Spleen (tissue), 11 donors: ENCODE measurements around the gene DESI1. TPM values are rescaled to one million over a fixed set of nuclear protein-coding genes. Genes with fewer than 3 reads are reported as not detected.

ENCODE experiments used
- DNase-seq: peaks from one replicate; pipeline ENCODE4 v3.0.0-alpha.2; 2020
- H3K27ac ChIP-seq, 8 donors: fragments of 200-600 bp; sonication (generic) in 7 of 8; 1 replicate in 4 of 8; 2 replicates in 4 of 8; pipeline versions ENCODE4 v1.5.0 to v1.8.0; 2016 to 2021; ENCODE audit warnings: inconsistent platforms in 4 of 8, mild to moderate bottlenecking in 4 of 8, moderate library complexity in 1 of 8
- H3K27me3 ChIP-seq, 7 donors: fragments of 200-600 bp; sonication (generic) in 6 of 7; replicated peaks in 1 of 7; 1 replicate in 4 of 7; 2 replicates in 3 of 7; pipeline versions ENCODE4 v1.5.0 to v1.8.0; 2016 to 2021; ENCODE audit warnings: inconsistent platforms in 3 of 7, mild to moderate bottlenecking in 1 of 7
- H3K36me3 ChIP-seq, 6 donors: fragments of 200-600 bp; sonication (generic) in 5 of 6; 1 replicate in 4 of 6; 2 replicates in 2 of 6; pipeline versions ENCODE4 v1.5.0 to v1.8.0; 2016 to 2021; ENCODE audit warnings: inconsistent platforms in 2 of 6
- H3K4me1 ChIP-seq, 6 donors: fragments of 200-600 bp; sonication (generic) in 5 of 6; 1 replicate in 3 of 6; 2 replicates in 3 of 6; pipeline versions ENCODE4 v1.5.0 to v1.8.0; 2016 to 2021; ENCODE audit warnings: inconsistent platforms in 3 of 6
- H3K4me3 ChIP-seq, 8 donors: fragments of 200-600 bp; sonication (generic) in 7 of 8; 1 replicate in 4 of 8; 2 replicates in 4 of 8; pipeline versions ENCODE4 v1.5.0 to v1.8.0; 2016 to 2021; ENCODE audit warnings: inconsistent platforms in 4 of 8, mild to moderate bottlenecking in 4 of 8, moderate library complexity in 2 of 8
- H3K9me3 ChIP-seq, 8 donors: fragments of 200-600 bp; sonication (generic) in 7 of 8; 1 replicate in 4 of 8; 2 replicates in 4 of 8; pipeline versions ENCODE4 v1.5.0 to v1.8.0; 2016 to 2021; ENCODE audit warnings: inconsistent platforms in 4 of 8
- CTCF ChIP-seq, 11 experiments: fragments of 200-600 bp in 7 of 11; fragments of 450-650 bp in 4 of 11; sonication (generic) in 4 of 11; IDR thresholded peaks in 8 of 11; conservative IDR thresholded peaks in 3 of 11; 1 replicate in 7 of 11; 2 replicates in 4 of 11; pipeline versions ENCODE4 v1.4.0 to v1.8.0; 2016 to 2021; ENCODE audit warnings: antibody characterized with exemption in 11 of 11, inconsistent platforms in 4 of 11, mild to moderate bottlenecking in 1 of 11
- POLR2A ChIP-seq, 3 donors: fragments of 450-650 bp; IDR thresholded peaks; one replicate each; pipeline ENCODE4 v1.5.1; 2017; ENCODE audit warnings: antibody characterized with exemption in 3 of 3, mild to moderate bottlenecking in 1 of 3
- POLR2AphosphoS5 ChIP-seq, 3 donors: sonication (generic); formaldehyde crosslinking; IDR thresholded peaks; one replicate each; pipeline ENCODE4 v1.5.1; 2017; ENCODE audit warnings: antibody characterized with exemption in 3 of 3
- WGBS, 5 donors: extraction: QIAGEN DNeasy Blood & Tissue Kit in 3 of 5; methylation state at CpG; one replicate each; pipeline versions ENCODE4 v1.1.5 to v1.1.7; 2013 to 2018; 5-methylcytosine and 5-hydroxymethylcytosine counted together
- intact Hi-C: fragments of 100-400 bp; cut with DNase I; formaldehyde crosslinking; loops from one replicate; pipeline ENCODE4 v1.15.0; 2023; ENCODE audit warnings: low total_unique reads
- polyA plus RNA-seq, 3 donors: library from polyadenylated mRNA; stranded (reverse); fragments of 200-250 nt; gene quantifications; one replicate each; pipeline ENCODE4 v1.2.1, GENCODE V29; 2013
- total RNA-seq, 7 donors: library from RNA; depleted of rRNA in 3 of 7; stranded (reverse); fragments of >200 nt in 3 of 7; fragmentation: NEBNext Ultra II Directional in 4 of 7; extraction: Animal tissue kit (Norgen Biotek cat#: 25700) in 4 of 7; gene quantifications; one replicate each; pipeline versions ENCODE4 v1.1.0 to v1.2.1, GENCODE V29; 2016 to 2021
- donor health status: healthy with polysubstance abuse.
- donor health status: DM: no; HTN: no; CAD: no; lungs with moderate emphysema.
- donor health status: DM: no; HTN: no; CAD: no.
- donor health status: Bipolar disorder and iron deficiency.
- donor health status: healthy.
- donor health status: DM: no; HTN: no; CAD: no.
- donor health status: DM: yes; HTN: yes; CAD: no.

The DESI1 gene
- total and polyA plus RNA-seq, 10 donors = 8.1 to 29.8 (median 20.3) TPM

DNA sequence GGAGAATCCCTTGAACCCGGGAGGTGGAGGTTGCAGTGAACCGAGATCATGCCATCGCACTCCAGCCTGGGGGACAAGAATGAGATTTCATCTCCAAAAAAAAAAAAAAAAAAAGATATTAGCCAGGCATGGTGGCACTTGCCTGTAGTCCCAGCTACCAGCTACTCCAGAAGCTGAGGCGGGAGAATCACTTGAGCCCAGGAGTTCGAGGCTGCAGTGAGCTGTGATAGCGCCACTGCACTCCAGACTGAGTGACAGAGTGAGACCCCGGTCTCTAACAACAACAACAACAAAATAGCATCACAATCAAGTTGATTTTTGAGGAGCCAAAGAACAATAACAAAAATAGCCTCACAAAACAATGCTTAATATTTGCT, 33.5 kb downstream of the DESI1 start:
- intact Hi-C loops = no loop called here
- H3K27me3 ChIP-seq = no peaks in the 10 kb centered on the region
- H3K9me3 ChIP-seq = no peaks in the 10 kb centered on the region
- DNase-seq = no peak
- 94 to 98% (median 96%) methylated on average over 7 of the region's 7 CpGs for WGBS, 5 donors
- peaks cover 10 to 32% (median 20%) of the 10 kb centered on the region in 6 donors for H3K4me1 ChIP-seq
- H3K4me3 ChIP-seq = no peak overlapping the region
- H3K27ac ChIP-seq = no peak overlapping the region
- no peak for TF ChIP-seq CTCF (IDR thresholded peaks at IDR 0.05 in 8 of 11, conservative IDR thresholded peaks at IDR 0.05 in 3 of 11)
- TF ChIP-seq POLR2AphosphoS5 (IDR thresholded peaks at IDR 0.05) = no peak
- no peak for TF ChIP-seq POLR2A (IDR thresholded peaks at IDR 0.05)
- peaks cover 0 to 35% (median 25%) of the 10 kb centered on the region in 6 donors for H3K36me3 ChIP-seq

DNA sequence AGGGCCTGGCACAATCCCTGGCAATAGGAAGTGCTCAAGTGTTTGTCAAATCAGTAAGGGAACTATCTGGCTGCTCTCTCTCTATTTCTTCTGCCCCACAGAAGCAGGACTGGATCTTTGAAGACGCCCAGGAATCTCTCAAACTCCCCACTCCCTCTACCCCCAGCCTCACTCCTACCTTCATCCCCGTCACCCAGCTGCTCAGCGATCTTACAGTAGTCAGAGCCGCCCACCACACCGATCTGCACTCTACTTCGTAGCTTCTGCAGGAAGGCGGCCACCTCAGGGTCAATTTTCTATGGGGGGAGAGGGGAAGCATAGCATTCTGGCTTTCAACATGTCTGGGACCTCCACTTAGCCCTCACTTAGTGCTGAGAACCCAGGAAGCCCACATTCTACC, 34.9 kb downstream of the DESI1 start:
- Histone ChIP-seq H3K27me3 (no peaks in the 10 kb centered on the region), H3K4me3 (no peak overlapping the region), H3K27ac (no peak overlapping the region), H3K36me3 (peaks cover 0 to 49% (median 34%) of the 10 kb centered on the region in 6 donors), H3K9me3 (no peaks in the 10 kb centered on the region), H3K4me1 (peaks cover 10 to 31% (median 20%) of the 10 kb centered on the region in 6 donors)
- intact Hi-C loops = no loop called here
- no peak for DNase-seq
- TF ChIP-seq CTCF (IDR thresholded peaks at IDR 0.05 in 8 of 11, conservative IDR thresholded peaks at IDR 0.05 in 3 of 11) = no peak
- TF ChIP-seq POLR2A (IDR thresholded peaks at IDR 0.05) = no peak
- TF ChIP-seq POLR2AphosphoS5 (IDR thresholded peaks at IDR 0.05) = no peak
- WGBS, 5 donors = 93 to 100% (median 96%) methylated on average over 7 of the region's 7 CpGs

- H3K4me3 ChIP-seq = no peak overlapping the region
- intact Hi-C loops = no loop called here
- H3K27me3 ChIP-seq = no peaks in the 10 kb centered on the region
- no peaks in the 10 kb centered on the region for H3K9me3 ChIP-seq
- H3K4me1 ChIP-seq = peaks cover 9 to 22% (median 14%) of the 10 kb centered on the region in 6 donors
- DNase-seq = no peak
- peaks cover 0 to 59% (median 37%) of the 10 kb centered on the region in 6 donors for H3K36me3 ChIP-seq
- TF ChIP-seq CTCF (IDR thresholded peaks at IDR 0.05 in 8 of 11, conservative IDR thresholded peaks at IDR 0.05 in 3 of 11) (no peak), POLR2AphosphoS5 (IDR thresholded peaks at IDR 0.05) (no peak), POLR2A (IDR thresholded peaks at IDR 0.05) (no peak)
- H3K27ac ChIP-seq = no peak overlapping the region
- 91 to 97% (median 94%) methylated on average over 6 of the region's 6 CpGs for WGBS, 5 donors
These were observed 36.0 kb downstream of the DESI1 start for GRCh38 chr22:41584881-41585280.

DNA sequence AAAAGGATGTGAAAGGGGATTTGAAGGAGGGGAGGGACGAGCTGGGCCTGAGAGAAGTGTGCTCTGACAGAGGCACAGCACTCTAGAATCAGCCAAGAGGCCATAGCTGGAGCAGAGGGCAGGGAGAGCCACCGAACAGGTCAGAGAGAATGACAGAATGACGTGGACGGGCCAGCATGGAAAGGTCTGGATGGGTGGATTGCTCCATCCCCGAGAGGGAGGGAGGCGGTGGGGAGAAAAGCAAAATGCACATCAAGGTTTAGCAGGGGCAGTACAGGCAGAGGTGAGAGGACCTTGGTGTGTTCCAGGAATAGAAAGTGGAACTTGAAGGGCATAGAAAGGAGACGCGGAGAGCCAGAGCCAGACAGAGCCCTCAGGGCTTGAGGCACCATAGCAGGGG, 38.1 kb downstream of the DESI1 start:
- TF ChIP-seq CTCF (IDR thresholded peaks at IDR 0.05 in 8 of 11, conservative IDR thresholded peaks at IDR 0.05 in 3 of 11) (no peak), POLR2A (IDR thresholded peaks at IDR 0.05) (no peak), POLR2AphosphoS5 (IDR thresholded peaks at IDR 0.05) (no peak)
- WGBS, 5 donors = 87 to 89% (median 88%) methylated on average over 8 of the region's 8 CpGs
- peaks cover 0 to 4% (median 0%) of the 10 kb centered on the region in 6 donors for H3K4me1 ChIP-seq
- intact Hi-C loops = no loop called here
- H3K27ac ChIP-seq = no peak overlapping the region
- DNase-seq = no peak
- no peak overlapping the region for H3K4me3 ChIP-seq
- H3K27me3 ChIP-seq = no peaks in the 10 kb centered on the region
- peaks cover 0 to 81% (median 54%) of the 10 kb centered on the region in 6 donors for H3K36me3 ChIP-seq
- H3K9me3 ChIP-seq = no peaks in the 10 kb centered on the region
